ENCODE results near the gene GNB4. TPM values are rescaled to one million over a fixed set of nuclear protein-coding genes. Genes with fewer than 3 reads are reported as not detected.

GNB4 gene
- total and polyA plus RNA-seq, 2 of the 8 experiments (the other 6 are each of a cell fraction or from before 2014, with no cell fraction given): 13.4 to 29.2 TPM

DNA sequence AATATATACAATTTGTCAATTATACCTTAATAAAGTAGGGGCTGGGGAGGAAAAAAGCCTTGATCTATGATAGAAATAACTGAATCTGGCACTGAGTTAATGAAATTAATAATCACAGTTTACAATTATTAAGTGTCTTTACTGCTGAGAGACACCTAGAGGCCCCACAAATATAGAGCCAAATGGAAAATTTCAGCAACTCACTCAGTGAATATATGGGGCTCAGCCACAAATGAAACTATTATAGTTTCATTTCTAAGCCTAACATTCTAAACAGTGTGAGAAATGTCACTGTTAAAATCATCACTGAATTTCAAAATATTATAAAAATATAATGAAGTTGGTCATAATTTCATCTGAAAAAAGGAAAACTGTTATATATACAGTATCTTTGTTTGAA lies 40.3 kb downstream of the GNB4 start:
- Histone ChIP-seq H2BK12ac (ENCODE audit: low read depth, low read length) (no peak overlapping the region), H3K4me1 (replicated peaks in 1 of 4; ENCODE audit: control insufficient read depth in 3 of 4, insufficient read depth in 4 of 4, low read length in 3 of 4) (0 out of 7 replicates have a peak, but pooled peaks cover 0 to 3% (median 0%) of the 10 kb centered on the region in 4 experiments), H2BK120ac (replicated peaks; ENCODE audit: low read depth, low read length) (no peak overlapping the region), H3K79me1 (ENCODE audit: low read depth, low read length) (no peaks in the 10 kb centered on the region), H2BK20ac (ENCODE audit: low read length) (no peak overlapping the region), H3K79me2 (ENCODE audit: control insufficient read depth in 1 of 2, insufficient read depth in 2 of 2, low read length in 2 of 2) (no peaks in the 10 kb centered on the region), H4K91ac (replicated peaks; ENCODE audit: insufficient read length, low read length) (no peak overlapping the region), H3K56ac (replicated peaks; ENCODE audit: insufficient read length, low read depth, low read length) (no peak overlapping the region), H4K5ac (ENCODE audit: insufficient read length, low read depth, low read length) (no peak overlapping the region), H2BK5ac (ENCODE audit: low read depth, low read length) (no peak overlapping the region), H3K27ac (ENCODE audit: low read depth, low read length) (no peak overlapping the region), H3K23ac (ENCODE audit: insufficient read length) (no peak overlapping the region), H3K9me3 (ENCODE audit: insufficient read depth in 2 of 2, low read depth in 1 of 2, low read length in 1 of 2) (no peaks in the 10 kb centered on the region), H4K20me1 (replicated peaks in 1 of 2; ENCODE audit: control insufficient read depth in 1 of 2, insufficient read depth in 2 of 2, low read length in 2 of 2) (no peaks in the 10 kb centered on the region), H2BK15ac (ENCODE audit: low read length) (no peak overlapping the region), H3K23me2 (ENCODE audit: low read depth, low read length) (no peaks in the 10 kb centered on the region), H3K4me3 (ENCODE audit: extremely low read depth in 1 of 4, insufficient read depth in 2 of 4, low read depth in 3 of 4, low read length in 4 of 4) (no peak overlapping the region), H4K8ac (ENCODE audit: extremely low read depth, insufficient read depth, low read length) (no peak overlapping the region), H3K18ac (ENCODE audit: extremely low read depth, low read length) (no peak overlapping the region), H3K36me3 (ENCODE audit: control insufficient read depth in 2 of 4, insufficient read depth in 4 of 4, low read length in 3 of 4) (no peaks in the 10 kb centered on the region), H2AK5ac (ENCODE audit: low read depth, low read length) (no peak overlapping the region), H3K9ac (replicated peaks in 1 of 4; ENCODE audit: extremely low read depth in 1 of 4, low read depth in 3 of 4, low read length in 3 of 4) (no peak overlapping the region), H3K4ac (replicated peaks; ENCODE audit: insufficient read length, low read depth, low read length) (no peak overlapping the region), H2AFZ (ENCODE audit: low read length) (no peak overlapping the region), H3K14ac (ENCODE audit: insufficient read length) (no peak overlapping the region), H3K4me2 (ENCODE audit: insufficient read depth in 1 of 2, low read depth in 2 of 2, low read length in 2 of 2) (no peak overlapping the region), H3K27me3 (replicated peaks in 1 of 4; ENCODE audit: control insufficient read depth in 3 of 4, extremely low read depth in 1 of 4, insufficient read depth in 3 of 4, low read length in 3 of 4) (no peaks in the 10 kb centered on the region)
- TF ChIP-seq POLR2A (IDR thresholded peaks at IDR 0.05; ENCODE audit: control extremely low read depth in 1 of 2, low read depth in 2 of 2, low read length in 2 of 2): no peak
- ChIA-PET POLR2A (ENCODE audit: partially characterized antibody) (no interaction called here), CTCF (ENCODE audit: partially characterized antibody) (interaction anchor here (3.1 kb wide), 1 partner anchor 146 kb away, joined by 12 read pairs; no protein-coding TSS in a partner anchor)
- no peak for DNase-seq (ENCODE audit: low read depth in 1 of 2, low spot score in 2 of 2)
- FAIRE-seq: no peak

Data from H1 (cell line).